ENCODE results near the gene USP30.

DNA sequence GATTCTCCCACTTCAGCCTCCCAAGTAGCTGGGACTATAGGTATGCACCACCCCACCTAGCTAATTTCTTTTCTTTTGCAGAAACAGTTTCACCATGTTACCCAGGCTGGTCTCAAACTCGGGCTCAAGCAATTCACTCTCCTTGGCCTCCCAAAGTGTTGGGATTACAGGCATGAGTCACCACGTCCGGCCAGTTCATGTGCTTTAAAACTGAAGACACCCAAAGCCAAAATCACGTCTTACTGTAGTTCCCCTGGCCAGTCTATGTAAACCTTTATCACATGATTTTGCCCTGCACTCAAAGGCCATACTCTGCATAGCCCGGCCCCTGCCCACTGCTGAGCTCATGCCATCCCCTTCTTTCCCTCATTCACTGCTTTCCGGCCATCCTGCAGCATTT is 36.4 kb downstream of the USP30 start:
- TF ChIP-seq, protein P1, sequence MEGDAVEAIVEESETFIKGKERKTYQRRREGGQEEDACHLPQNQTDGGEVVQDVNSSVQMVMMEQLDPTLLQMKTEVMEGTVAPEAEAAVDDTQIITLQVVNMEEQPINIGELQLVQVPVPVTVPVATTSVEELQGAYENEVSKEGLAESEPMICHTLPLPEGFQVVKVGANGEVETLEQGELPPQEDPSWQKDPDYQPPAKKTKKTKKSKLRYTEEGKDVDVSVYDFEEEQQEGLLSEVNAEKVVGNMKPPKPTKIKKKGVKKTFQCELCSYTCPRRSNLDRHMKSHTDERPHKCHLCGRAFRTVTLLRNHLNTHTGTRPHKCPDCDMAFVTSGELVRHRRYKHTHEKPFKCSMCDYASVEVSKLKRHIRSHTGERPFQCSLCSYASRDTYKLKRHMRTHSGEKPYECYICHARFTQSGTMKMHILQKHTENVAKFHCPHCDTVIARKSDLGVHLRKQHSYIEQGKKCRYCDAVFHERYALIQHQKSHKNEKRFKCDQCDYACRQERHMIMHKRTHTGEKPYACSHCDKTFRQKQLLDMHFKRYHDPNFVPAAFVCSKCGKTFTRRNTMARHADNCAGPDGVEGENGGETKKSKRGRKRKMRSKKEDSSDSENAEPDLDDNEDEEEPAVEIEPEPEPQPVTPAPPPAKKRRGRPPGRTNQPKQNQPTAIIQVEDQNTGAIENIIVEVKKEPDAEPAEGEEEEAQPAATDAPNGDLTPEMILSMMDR (IDR thresholded peaks at IDR 0.05 in 2 of 3, conservative IDR thresholded peaks at IDR 0.05 in 1 of 3; ENCODE audit: control insufficient read depth in 2 of 3, extremely low read depth in 1 of 3, insufficient read depth in 1 of 3, low read depth in 3 of 3, low read length in 3 of 3), result no peak
- TF ChIP-seq MXI1 (IDR thresholded peaks at IDR 0.05; ENCODE audit: low read depth, low read length) (no peak), POLR2A (IDR thresholded peaks at IDR 0.05; ENCODE audit: low read depth, low read length) (no peak), ZNF384 (IDR thresholded peaks at IDR 0.05; ENCODE audit: borderline replicate concordance, low read depth, low read length) (no peak), RELA (IDR thresholded peaks at IDR 0.05; ENCODE audit: borderline replicate concordance, partially characterized antibody) (no peak), EGR1 (IDR thresholded peaks at IDR 0.05; ENCODE audit: borderline replicate concordance in 1 of 2, low read depth in 2 of 2, low read length in 2 of 2) (no peak), CBX5 (IDR thresholded peaks at IDR 0.05; ENCODE audit: low read depth) (no peak), GABPA (IDR thresholded peaks at IDR 0.05; ENCODE audit: low read depth) (no peak), BRCA1 (IDR thresholded peaks at IDR 0.05; ENCODE audit: low read depth, low read length) (no peak)
- TF ChIP-seq, protein P2, sequence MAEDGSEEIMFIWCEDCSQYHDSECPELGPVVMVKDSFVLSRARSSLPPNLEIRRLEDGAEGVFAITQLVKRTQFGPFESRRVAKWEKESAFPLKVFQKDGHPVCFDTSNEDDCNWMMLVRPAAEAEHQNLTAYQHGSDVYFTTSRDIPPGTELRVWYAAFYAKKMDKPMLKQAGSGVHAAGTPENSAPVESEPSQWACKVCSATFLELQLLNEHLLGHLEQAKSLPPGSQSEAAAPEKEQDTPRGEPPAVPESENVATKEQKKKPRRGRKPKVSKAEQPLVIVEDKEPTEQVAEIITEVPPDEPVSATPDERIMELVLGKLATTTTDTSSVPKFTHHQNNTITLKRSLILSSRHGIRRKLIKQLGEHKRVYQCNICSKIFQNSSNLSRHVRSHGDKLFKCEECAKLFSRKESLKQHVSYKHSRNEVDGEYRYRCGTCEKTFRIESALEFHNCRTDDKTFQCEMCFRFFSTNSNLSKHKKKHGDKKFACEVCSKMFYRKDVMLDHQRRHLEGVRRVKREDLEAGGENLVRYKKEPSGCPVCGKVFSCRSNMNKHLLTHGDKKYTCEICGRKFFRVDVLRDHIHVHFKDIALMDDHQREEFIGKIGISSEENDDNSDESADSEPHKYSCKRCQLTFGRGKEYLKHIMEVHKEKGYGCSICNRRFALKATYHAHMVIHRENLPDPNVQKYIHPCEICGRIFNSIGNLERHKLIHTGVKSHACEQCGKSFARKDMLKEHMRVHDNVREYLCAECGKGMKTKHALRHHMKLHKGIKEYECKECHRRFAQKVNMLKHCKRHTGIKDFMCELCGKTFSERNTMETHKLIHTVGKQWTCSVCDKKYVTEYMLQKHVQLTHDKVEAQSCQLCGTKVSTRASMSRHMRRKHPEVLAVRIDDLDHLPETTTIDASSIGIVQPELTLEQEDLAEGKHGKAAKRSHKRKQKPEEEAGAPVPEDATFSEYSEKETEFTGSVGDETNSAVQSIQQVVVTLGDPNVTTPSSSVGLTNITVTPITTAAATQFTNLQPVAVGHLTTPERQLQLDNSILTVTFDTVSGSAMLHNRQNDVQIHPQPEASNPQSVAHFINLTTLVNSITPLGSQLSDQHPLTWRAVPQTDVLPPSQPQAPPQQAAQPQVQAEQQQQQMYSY (CRISPR knock-in tag; IDR thresholded peaks at IDR 0.05), result no peak

All from GM12878 (cell line).